Body of pancreas (tissue), 4 donors: ENCODE data around the gene EFR3B.

Experiments
- POLR2A ChIP-seq, 3 donors: fragments of 450-650 bp; IDR thresholded peaks; one replicate each; pipeline ENCODE4 v1.6.1; 2016; ENCODE audit warnings: antibody characterized with exemption in 3 of 3, mild to moderate bottlenecking in 2 of 3
- TF ChIP-seq, protein P1 (sequence below), 7 experiments: fragments of 450-650 bp in 4 of 7; fragments of 200-600 bp in 3 of 7; sonication (generic) in 3 of 7; IDR thresholded peaks; one replicate each; pipeline ENCODE4 v1.5.1; 2016 to 2019; ENCODE audit warnings: antibody characterized with exemption in 7 of 7

DNA sequence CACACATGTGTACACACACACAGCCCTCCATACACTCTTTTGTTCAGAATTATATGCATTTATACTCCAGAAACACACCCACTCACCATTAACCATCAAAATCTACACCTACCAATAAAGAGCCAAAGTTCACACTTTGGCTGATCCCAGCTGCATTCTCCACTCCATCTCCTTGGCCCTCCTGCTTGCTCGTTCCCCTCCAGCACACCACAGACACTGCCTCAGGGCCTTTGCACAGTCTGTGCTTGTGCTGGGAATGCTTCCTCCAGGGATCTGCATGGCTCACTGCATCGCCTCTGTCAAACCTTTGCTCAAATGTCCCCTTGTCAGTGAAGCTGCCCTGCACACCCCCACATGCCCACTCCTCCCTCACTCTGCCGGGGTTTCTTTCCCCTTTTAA lies 80.5 kb downstream of the EFR3B start:
- TF ChIP-seq, protein P1, sequence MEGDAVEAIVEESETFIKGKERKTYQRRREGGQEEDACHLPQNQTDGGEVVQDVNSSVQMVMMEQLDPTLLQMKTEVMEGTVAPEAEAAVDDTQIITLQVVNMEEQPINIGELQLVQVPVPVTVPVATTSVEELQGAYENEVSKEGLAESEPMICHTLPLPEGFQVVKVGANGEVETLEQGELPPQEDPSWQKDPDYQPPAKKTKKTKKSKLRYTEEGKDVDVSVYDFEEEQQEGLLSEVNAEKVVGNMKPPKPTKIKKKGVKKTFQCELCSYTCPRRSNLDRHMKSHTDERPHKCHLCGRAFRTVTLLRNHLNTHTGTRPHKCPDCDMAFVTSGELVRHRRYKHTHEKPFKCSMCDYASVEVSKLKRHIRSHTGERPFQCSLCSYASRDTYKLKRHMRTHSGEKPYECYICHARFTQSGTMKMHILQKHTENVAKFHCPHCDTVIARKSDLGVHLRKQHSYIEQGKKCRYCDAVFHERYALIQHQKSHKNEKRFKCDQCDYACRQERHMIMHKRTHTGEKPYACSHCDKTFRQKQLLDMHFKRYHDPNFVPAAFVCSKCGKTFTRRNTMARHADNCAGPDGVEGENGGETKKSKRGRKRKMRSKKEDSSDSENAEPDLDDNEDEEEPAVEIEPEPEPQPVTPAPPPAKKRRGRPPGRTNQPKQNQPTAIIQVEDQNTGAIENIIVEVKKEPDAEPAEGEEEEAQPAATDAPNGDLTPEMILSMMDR (IDR thresholded peaks at IDR 0.05), result no peak
- TF ChIP-seq POLR2A (IDR thresholded peaks at IDR 0.05), result no peak
